IgD-negative memory B cell (primary cell): ENCODE results near the gene MARF1. TPM values are rescaled to one million over a fixed set of nuclear protein-coding genes. Genes with fewer than 3 reads are reported as not detected.
"Not testable (repeated sequence)": the region's sequence is repeated elsewhere in the genome, so short reads cannot be mapped to it uniquely, and the experiment has no call there.

Experiments
- H3K27ac Mint-ChIP-seq, 3 donors: one replicate each; pipeline ENCODE4 v1.8.0; 2020 to 2022; ENCODE audit warnings: mild to moderate bottlenecking in 3 of 3, mixed read lengths in 3 of 3, moderate library complexity in 1 of 3
- H3K27me3 Mint-ChIP-seq: one replicate; pipeline ENCODE4 v1.8.0; 2021; ENCODE audit warnings: mixed read lengths
- H3K36me3 Mint-ChIP-seq: one replicate; pipeline ENCODE4 v1.8.0; 2020; ENCODE audit warnings: mild to moderate bottlenecking, mixed read lengths
- H3K4me1 Mint-ChIP-seq, 3 donors: one replicate each; pipeline ENCODE4 v1.8.0; 2020 to 2022; ENCODE audit warnings: mixed read lengths in 3 of 3, mild to moderate bottlenecking in 1 of 3
- H3K4me3 Mint-ChIP-seq, 4 donors: one replicate each; pipeline ENCODE4 v1.8.0; 2020 to 2022; ENCODE audit warnings: mild to moderate bottlenecking in 4 of 4, mixed read lengths in 4 of 4, moderate library complexity in 3 of 4
- H3K9me3 Mint-ChIP-seq, 3 donors: one replicate each; pipeline ENCODE4 v1.8.0; 2020 to 2021; ENCODE audit warnings: mixed read lengths in 3 of 3, mild to moderate bottlenecking in 1 of 3
- polyA plus RNA-seq: library from polyadenylated mRNA; unstranded; fragments of 300-500 nt; fragmentation: Illumina TruSeq; gene quantifications from one replicate; pipeline ENCODE4 v1.2.3, GENCODE V29; 2021

The MARF1 gene
- polyA plus RNA-seq, 1 donor from 2014 or later: 38.4 TPM

DNA sequence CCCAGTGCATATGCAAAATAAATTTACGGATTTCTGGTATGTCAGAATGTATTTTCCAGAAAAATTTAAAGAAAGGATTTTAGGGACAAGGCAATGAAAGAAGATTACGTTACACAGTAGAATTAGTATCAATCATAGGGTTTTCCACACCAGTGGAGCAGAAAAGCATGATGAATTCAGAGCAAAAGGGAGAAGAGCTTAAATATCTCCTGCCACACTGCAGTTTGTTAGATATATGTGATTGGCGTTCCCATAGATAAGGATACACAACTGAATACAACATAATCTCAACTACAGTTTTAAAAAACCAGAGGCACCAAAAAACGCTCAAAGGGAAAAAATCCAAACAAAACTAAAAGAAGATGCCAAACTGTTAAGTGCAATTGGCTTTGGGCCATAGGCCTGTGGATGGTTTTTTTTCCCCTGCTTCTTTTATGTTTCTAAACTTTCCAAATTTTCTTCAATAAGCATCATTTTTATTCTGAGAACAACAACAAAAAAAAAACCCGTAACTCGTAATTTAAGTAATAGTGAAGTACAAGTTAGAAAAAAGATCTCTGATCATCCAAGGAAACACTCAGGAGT, 22.3 kb downstream of the MARF1 start:
- Mint-ChIP-seq H3K27ac (peak overlapping the region; percentile 25 to 85 (median 64)), H3K4me1 (peaks cover 0 to 4% (median 3%) of the 10 kb centered on the region in 3 donors), H3K9me3 (no peaks in the 10 kb centered on the region), H3K36me3 (no peaks in the 10 kb centered on the region), H3K4me3 (no peak overlapping the region), H3K27me3 (no peaks in the 10 kb centered on the region)

- Mint-ChIP-seq H3K36me3 (peaks cover 4% of the 10 kb centered on the region), H3K4me1 (peaks cover 0 to 4% (median 0%) of the 10 kb centered on the region in 3 donors), H3K9me3 (no peaks in the 10 kb centered on the region), H3K4me3 (no peak overlapping the region), H3K27ac (peak overlapping the region in 2 of 3 donors; percentile 53 to 82), H3K27me3 (no peaks in the 10 kb centered on the region)
Measured at GRCh38 chr16:15618392-15618791, 24.6 kb downstream of the MARF1 start.

GRCh38 chr16:15617901-15618300, 25.1 kb downstream of the MARF1 start:
- Mint-ChIP-seq H3K27ac (no peak overlapping the region), H3K4me3 (no peak overlapping the region), H3K9me3 (no peaks in the 10 kb centered on the region), H3K27me3 (no peaks in the 10 kb centered on the region), H3K4me1 (peaks cover 0 to 4% (median 0%) of the 10 kb centered on the region in 3 donors), H3K36me3 (peaks cover 4% of the 10 kb centered on the region)

DNA sequence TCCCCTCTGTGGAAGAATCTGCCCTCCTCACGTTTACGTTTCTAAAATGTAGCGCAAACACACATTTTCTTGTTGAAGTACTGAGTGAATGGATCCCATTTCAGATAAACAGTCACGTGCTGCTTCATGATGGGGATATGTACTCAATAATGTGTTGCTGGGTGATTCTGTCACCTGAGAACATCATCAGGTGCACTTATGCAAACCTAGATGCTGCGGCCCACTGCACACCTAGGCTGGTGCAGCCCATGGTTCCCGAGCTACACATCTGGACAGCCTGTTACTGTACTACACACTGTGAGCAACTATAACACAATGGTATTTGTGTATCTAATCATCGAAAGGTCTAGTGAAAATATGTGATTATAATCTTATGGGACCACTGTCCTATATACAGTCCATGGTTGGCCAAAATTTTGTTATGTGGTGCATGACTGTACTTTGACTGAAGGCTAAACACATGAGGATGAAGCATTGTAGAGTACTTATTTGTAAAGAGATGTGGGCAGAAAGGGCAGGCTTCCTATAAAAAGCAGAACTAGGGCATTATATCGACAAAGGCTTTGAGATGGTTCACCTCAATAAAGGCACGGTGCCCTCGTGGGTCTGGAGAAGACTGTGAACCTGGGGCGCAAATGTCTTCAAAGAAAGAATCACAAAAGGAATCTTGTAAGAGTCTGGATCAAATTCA, 26.3 kb downstream of the MARF1 start:
- H3K9me3 Mint-ChIP-seq: no peaks in the 10 kb centered on the region
- H3K27ac Mint-ChIP-seq: peak overlapping the region in 1 of 3 donors; percentile 72
- H3K4me1 Mint-ChIP-seq: peaks cover 0 to 2% (median 0%) of the 10 kb centered on the region in 3 donors
- H3K4me3 Mint-ChIP-seq: no peak overlapping the region
- H3K36me3 Mint-ChIP-seq: peaks cover 4% of the 10 kb centered on the region
- H3K27me3 Mint-ChIP-seq: no peaks in the 10 kb centered on the region

DNA sequence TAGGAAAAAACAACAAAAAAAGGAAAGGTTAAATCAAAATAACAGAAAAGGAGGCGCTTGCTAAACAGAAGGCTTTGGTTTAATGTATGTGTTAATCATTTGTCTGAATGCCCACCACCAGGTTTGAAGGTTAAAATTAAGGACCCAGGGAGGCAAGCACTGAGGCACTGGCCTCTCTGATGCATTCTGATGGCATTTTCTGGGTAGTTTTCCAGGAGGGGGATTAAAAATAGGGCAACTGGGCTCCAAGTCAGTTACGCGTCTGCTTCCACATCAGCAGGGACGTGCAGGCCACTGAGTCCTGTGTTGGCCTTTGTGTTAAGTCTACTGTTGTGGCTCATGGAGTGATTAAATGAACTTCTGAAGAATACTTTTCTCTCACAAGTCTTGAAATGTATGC, 26.9 kb downstream of the MARF1 start:
- no peak overlapping the region for H3K27ac Mint-ChIP-seq
- peaks cover 0 to 2% (median 0%) of the 10 kb centered on the region in 3 donors for H3K4me1 Mint-ChIP-seq
- H3K36me3 Mint-ChIP-seq: peaks cover 4% of the 10 kb centered on the region
- H3K4me3 Mint-ChIP-seq: no peak overlapping the region
- no peaks in the 10 kb centered on the region for H3K9me3 Mint-ChIP-seq
- H3K27me3 Mint-ChIP-seq: no peaks in the 10 kb centered on the region

- Mint-ChIP-seq H3K4me3 (no peak overlapping the region), H3K9me3 (no peaks in the 10 kb centered on the region), H3K27ac (no peak overlapping the region), H3K4me1 (no peaks in the 10 kb centered on the region), H3K36me3 (peaks cover 4% of the 10 kb centered on the region), H3K27me3 (no peaks in the 10 kb centered on the region)
Measured at GRCh38 chr16:15613676-15614075, 29.3 kb downstream of the MARF1 start.

DNA sequence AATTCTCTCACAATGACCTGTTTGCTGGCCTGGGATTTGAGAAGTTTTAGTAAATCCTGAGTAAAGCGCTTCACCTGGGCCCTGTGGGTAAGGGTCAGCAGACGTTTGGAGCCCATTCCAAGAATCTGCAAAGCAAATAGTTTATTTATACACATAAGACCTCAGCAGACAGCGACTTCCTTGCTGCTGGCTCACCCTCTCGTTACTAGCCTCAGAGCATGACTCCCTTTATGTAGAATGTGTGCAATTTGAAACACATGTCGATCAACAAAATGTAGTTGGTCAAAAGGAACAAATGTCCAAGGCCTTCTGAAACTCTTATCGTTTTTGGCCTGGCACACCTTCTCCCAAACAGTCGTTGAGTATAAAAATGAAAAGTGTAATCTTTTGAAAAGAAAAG, 31.3 kb downstream of the MARF1 start:
- no peak overlapping the region for H3K4me3 Mint-ChIP-seq

GRCh38 chr16:15610369-15610871, 32.5 kb downstream of the MARF1 start:
- Mint-ChIP-seq H3K4me3 (no peak overlapping the region), H3K27ac (no peak overlapping the region), H3K27me3 (no peaks in the 10 kb centered on the region), H3K36me3 (peaks cover 4% of the 10 kb centered on the region), H3K4me1 (peaks cover 0 to 2% (median 0%) of the 10 kb centered on the region in 3 donors), H3K9me3 (no peaks in the 10 kb centered on the region)

More for the DNA sequence above, 31.3 kb downstream of the MARF1 start:
- no peaks in the 10 kb centered on the region for H3K9me3 Mint-ChIP-seq
- peak overlapping the region in 1 of 3 donors; percentile 80 for H3K27ac Mint-ChIP-seq
- H3K27me3 Mint-ChIP-seq: no peaks in the 10 kb centered on the region
- H3K36me3 Mint-ChIP-seq: peaks cover 4% of the 10 kb centered on the region
- no peaks in the 10 kb centered on the region for H3K4me1 Mint-ChIP-seq

GRCh38 chr16:15609286-15609649, 33.7 kb downstream of the MARF1 start:
- no peak overlapping the region for H3K27ac Mint-ChIP-seq
- no peaks in the 10 kb centered on the region for H3K27me3 Mint-ChIP-seq
- H3K4me3 Mint-ChIP-seq: no peak overlapping the region
- H3K4me1 Mint-ChIP-seq: peaks cover 0 to 2% (median 0%) of the 10 kb centered on the region in 3 donors
- peaks cover 2% of the 10 kb centered on the region for H3K36me3 Mint-ChIP-seq
- H3K9me3 Mint-ChIP-seq: no peaks in the 10 kb centered on the region

GRCh38 chr16:15608398-15609285, 34.3 kb downstream of the MARF1 start:
- no peak overlapping the region for H3K4me3 Mint-ChIP-seq

DNA sequence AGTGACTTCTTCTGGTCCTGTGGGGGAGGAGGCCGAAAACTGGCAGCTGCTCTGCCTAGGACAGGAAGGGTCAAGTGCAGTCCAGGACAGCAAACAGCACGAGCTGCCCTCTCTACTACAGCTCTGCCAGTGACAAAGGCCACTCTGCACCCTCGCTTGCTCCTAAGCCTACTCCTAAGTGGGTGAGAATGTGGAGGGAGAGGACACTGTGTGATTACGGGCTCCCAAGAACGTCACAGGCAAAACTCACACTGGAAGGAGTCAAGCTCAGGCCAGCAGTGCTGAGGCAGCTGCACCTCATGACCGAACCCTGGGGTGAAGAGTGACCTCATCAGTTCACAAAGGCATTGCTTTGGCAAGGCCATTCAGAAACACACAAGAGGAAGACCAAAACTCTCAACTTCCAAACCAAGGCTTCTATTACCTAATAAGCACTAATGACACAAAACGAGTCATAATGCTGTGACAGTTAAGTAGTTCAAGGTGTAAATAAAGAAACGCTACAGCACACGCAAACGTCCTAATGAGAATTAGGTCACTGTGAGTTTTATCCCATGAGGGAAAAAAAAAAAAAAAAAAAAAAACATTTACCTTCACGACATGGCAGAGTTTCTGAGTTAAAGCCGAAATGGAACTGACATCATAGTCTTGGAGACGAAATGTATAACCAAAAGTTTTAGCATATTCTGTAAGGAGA, 35.1 kb downstream of the MARF1 start:
- Mint-ChIP-seq H3K36me3 (no peaks in the 10 kb centered on the region), H3K27ac (no peak overlapping the region), H3K4me1 (peaks cover 0 to 2% (median 0%) of the 10 kb centered on the region in 3 donors), H3K27me3 (no peaks in the 10 kb centered on the region), H3K4me3 (no peak overlapping the region), H3K9me3 (no peaks in the 10 kb centered on the region)

More at GRCh38 chr16:15608398-15609285, 34.3 kb downstream of the MARF1 start:
- Mint-ChIP-seq H3K27ac (no peak overlapping the region), H3K36me3 (peaks cover under 1% of the 10 kb centered on the region), H3K4me1 (peaks cover 0 to 2% (median 0%) of the 10 kb centered on the region in 3 donors), H3K9me3 (no peaks in the 10 kb centered on the region), H3K27me3 (no peaks in the 10 kb centered on the region)

GRCh38 chr16:15607221-15607699, 35.7 kb downstream of the MARF1 start:
- H3K4me1 Mint-ChIP-seq, H3K36me3 Mint-ChIP-seq, H3K27ac Mint-ChIP-seq, H3K27me3 Mint-ChIP-seq, H3K9me3 Mint-ChIP-seq, H3K4me3 Mint-ChIP-seq: not testable (repeated sequence)

GRCh38 chr16:15606518-15607220, 36.3 kb downstream of the MARF1 start:
- H3K27ac Mint-ChIP-seq: no peak overlapping the region

More at GRCh38 chr16:15606518-15607220, 36.3 kb downstream of the MARF1 start:
- Mint-ChIP-seq H3K9me3 (no peaks in the 10 kb centered on the region), H3K36me3 (no peaks in the 10 kb centered on the region), H3K27me3 (no peaks in the 10 kb centered on the region), H3K4me3 (peak overlapping the region in 1 of 4 donors; percentile 17), H3K4me1 (peaks cover 0 to 2% (median 0%) of the 10 kb centered on the region in 3 donors)
